HG03558 (cell line): Measurements from ENCODE around the gene HIBCH.
"Not testable (repeated sequence)": the region's sequence is repeated elsewhere in the genome, so short reads cannot be mapped to it uniquely, and the experiment has no call there.

Experiments used
- ATAC-seq: cut with Tn5 transposase; IDR thresholded peaks from one replicate; pipeline ENCODE4 v1.9.1; 2021; ENCODE audit warnings: moderate number of reproducible peaks; ENCODE audit not compliant: unreplicated experiment; ENCODE audit errors: extremely low read depth

The HIBCH gene

GRCh38 chr2:190261851-190262250 lies 57.8 kb downstream of the HIBCH start:
- no peak for ATAC-seq

DNA sequence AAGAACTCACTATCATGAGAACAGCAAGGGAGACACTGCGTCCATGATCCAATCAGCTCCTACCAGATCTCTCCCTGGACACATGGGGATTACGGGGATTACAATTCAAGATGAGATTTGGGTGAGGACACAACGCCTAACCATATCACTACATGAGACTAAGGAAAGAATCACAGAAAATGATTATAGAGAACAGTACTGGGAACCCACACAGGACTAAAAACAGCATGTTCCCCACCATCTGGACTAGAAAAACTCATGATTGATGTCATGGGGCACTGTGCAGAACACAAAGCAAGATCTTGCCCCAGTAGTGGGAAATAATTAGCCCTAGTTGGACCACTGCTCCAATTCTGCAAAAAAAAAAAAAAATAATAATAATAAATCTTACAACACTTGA lies 63.5 kb downstream of the HIBCH start:
- ATAC-seq = no peak

DNA sequence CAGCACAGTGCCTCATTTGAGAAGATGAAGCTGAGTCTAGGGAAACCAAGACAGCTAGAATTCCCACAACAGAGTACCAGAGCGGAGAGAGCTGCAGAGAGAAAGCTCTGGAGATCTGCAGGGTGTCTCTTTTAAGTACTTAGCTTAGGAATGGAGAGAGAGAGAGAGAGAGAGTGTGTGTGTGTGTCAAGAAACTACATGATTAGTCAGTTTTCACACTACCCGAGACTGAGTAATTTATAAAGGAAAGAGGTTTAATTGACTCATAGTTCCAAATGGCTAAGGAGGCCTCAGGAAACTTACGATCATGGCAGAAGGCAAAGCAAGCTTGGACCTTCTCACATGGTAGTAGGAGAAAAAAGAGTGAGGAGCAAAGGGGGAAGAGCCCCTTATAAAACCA lies 64.0 kb downstream of the HIBCH start:
- no peak for ATAC-seq

GRCh38 chr2:190254063-190254850 lies 65.4 kb downstream of the HIBCH start:
- no peak for ATAC-seq

DNA sequence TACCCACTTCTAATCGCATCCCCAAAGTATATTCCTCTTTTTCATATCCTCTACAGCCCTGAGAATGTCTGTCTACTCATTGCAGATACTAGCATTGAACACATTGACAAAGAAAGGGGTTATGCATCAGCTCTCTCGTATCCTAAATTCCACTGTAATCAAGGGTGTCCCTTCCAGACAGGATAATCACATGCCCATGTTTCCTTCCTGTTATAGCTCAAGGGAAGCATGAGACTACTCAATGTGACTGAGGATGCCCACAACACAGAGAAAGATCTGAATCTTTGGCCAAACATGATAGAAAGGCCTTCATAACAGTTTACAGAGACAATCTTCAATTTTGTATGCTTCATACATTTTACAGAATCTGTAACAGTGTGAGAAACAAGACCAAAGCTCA lies 69.2 kb downstream of the HIBCH start:
- no peak for ATAC-seq

- ATAC-seq = no peak
Observed at GRCh38 chr2:190235551-190236075, 84.0 kb downstream of the HIBCH start.

DNA sequence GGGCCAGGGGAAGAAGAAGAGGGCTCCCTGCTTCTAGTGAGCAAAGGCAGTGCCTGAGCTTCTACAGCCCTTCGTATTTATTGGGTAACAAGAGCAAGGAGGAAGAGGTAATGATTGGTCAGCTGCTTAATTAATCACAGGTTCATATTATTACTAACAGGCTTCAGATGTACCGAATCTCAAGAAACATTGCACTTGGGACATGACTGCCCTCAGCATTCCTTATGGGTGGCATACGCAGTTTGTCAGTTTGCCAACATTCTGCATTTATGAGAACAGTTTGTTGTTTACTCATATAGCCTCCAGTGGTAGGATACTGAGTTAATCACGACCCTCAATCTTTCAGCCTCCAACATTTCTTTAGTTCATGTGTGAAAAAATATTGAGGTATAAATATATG lies 84.5 kb downstream of the HIBCH start:
- ATAC-seq = no peak

- ATAC-seq = not testable (repeated sequence)
Observed at GRCh38 chr2:190223989-190224388, 95.6 kb downstream of the HIBCH start.

DNA sequence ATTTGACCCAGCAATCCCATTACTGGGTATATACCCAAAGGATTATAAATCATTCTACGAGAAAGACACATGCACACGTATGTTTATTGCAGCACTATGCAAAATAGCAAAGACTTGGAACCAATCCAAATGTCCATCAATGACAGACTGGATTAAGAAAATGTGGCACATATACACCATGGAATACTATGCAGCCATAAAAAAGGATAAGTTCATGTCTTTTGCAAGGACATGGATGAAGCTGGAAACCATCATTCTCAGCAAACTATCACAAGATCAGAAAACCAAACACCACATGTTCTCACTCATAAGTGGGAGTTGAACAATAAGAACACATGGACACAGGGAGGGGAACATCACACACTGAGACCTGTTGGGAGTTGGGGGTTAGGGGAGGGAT lies 96.9 kb downstream of the HIBCH start:
- not testable (repeated sequence) for ATAC-seq

- no peak for ATAC-seq
Observed at GRCh38 chr2:190221429-190221828, 98.2 kb downstream of the HIBCH start.

GRCh38 chr2:190219186-190219585 lies 100.4 kb downstream of the HIBCH start:
- ATAC-seq = no peak

GRCh38 chr2:190217616-190218015 lies 102.0 kb downstream of the HIBCH start:
- no peak for ATAC-seq

DNA sequence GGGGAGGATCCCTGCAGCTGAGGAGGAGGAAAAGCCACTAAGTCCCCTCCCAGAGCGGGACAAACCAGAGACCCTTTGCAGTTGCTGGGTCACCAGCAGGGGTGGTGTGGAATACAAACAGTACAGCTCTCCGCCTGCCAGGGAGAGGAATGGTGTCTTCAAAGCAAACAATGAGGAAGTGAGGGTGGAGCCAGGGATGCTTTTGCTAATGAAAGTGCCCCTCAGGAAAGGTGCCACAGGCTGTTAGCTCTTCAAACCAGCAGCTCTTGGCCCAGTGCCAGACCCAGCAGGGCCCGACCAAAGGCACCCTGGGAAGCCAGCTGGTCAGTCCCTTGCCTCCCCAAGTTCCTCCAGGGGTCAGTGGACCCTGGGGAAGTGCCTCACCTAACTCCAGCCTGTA lies 102.8 kb downstream of the HIBCH start:
- ATAC-seq = no peak

- ATAC-seq = no peak
Observed at GRCh38 chr2:190215620-190216019, 104.0 kb downstream of the HIBCH start.

DNA sequence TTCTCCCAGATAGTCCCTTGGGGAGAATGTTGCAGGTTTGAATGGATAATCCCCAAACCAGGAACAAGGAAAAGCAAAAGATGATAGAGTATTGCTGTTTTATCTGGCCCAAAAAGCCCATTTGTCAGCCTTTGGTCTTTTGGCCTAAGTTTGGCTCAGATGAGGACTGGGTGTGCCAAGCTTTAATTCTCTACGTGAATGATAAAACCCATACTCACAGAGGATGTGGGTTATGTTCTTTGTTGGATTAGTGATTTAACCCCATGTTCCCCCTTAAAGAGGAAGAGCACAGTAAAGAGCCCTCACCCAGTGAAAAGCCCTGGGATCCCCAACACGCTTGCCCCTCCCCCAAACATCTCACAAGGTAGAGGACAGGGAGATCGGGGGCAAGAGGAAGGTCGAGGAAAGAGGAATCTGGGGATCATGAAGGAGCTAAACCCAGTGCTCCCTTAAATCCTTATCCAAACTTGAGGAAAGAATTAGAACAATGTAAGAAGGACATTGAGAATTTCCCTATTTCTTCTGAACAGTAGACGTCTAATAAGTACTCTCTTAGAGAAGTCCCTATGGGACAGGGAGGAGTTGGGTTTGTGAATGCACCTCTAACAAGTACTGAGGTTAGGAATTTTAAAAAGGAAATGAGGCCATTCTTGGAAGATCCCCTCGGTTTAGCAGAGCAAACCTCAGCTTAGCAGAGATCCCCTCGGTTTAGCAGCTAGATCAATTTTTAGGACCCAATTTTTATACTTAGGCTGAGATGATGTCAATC lies 105.0 kb downstream of the HIBCH start:
- no peak for ATAC-seq

- ATAC-seq = no peak
Observed at GRCh38 chr2:190213441-190214335, 105.9 kb downstream of the HIBCH start.

GRCh38 chr2:190210471-190210870 lies 109.2 kb downstream of the HIBCH start:
- ATAC-seq = no peak

GRCh38 chr2:190209559-190209958 lies 110.1 kb downstream of the HIBCH start:
- no peak for ATAC-seq

DNA sequence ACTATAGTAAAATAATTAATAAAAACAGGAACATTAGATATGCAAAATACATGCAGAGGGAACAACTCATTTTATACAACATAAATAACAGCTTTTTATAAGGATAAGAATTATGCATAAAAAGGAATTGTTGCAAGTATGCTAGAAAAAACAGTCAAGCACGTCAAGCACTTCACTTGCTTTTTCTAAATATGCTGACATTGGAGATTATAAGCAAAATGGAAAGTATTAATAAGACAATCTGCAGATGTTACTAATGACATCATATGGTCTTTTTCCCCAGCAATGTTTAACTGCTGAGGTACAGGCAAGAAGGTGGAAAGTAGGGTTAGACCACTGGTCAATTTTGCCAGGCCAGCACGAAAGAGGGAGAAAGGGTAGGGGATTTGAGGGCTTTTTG lies 111.7 kb downstream of the HIBCH start:
- no peak for ATAC-seq

DNA sequence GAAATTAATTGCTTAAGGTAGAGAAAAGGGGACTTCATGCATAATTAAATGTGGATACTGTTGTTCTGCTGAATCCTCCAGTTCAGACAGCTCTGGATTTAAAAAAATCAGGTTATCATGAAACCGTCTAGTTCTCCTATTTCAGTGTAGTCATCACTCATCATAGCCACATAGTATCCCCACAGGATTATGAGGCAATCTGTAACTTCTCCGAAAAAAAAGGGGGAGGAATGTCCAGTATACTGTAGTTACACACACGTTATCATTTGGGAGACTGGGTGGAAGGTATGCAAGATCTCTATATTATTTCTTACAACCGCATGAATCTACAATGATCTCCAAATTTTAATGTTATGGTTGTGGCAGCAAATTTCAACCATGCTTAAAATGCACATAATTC lies 114.0 kb downstream of the HIBCH start:
- ATAC-seq = no peak
